Cardiac muscle cell (in vitro differentiated cells and primary cell): ENCODE data around the gene CLN6. TPM values are rescaled to one million over a fixed set of nuclear protein-coding genes. Genes with fewer than 3 reads are reported as not detected.
A peak's percentile ranks its signal among the peaks of the same experiment; 100 is the strongest.

Experiments
- DNase-seq, 2 donors: peaks; one replicate each; pipeline versions ENCODE4 v3.0.0 to v3.0.0-alpha.2; 2010 to 2017; ENCODE audit warnings: low read depth in 1 of 2, low spot score in 1 of 2
- H3K27ac ChIP-seq: fragments of 200-600 bp; sonication (generic); 2 replicates; pipeline ENCODE4 v1.5.1; 2016
- H3K27me3 ChIP-seq: fragments of 200-600 bp; sonication (generic); 2 replicates; pipeline ENCODE4 v1.6.0; 2016; ENCODE audit warnings: control low read depth
- H3K36me3 ChIP-seq: fragments of 200-600 bp; sonication (generic); 2 replicates; pipeline ENCODE4 v1.5.1; 2016; ENCODE audit warnings: control low read depth
- H3K4me1 ChIP-seq: fragments of 200-600 bp; sonication (generic); 2 replicates; pipeline ENCODE4 v1.8.1; 2017; ENCODE audit warnings: low read depth, mild to moderate bottlenecking, mixed run types
- H3K4me3 ChIP-seq: fragments of 200-600 bp; sonication (generic); 2 replicates; pipeline ENCODE4 v1.5.1; 2016; ENCODE audit warnings: mild to moderate bottlenecking
- H3K9me3 ChIP-seq: fragments of 200-600 bp; sonication (generic); 2 replicates; pipeline ENCODE4 v1.5.1; 2017; ENCODE audit warnings: low read depth, mild to moderate bottlenecking, control low read depth
- CTCF ChIP-seq: IDR thresholded peaks from 2 replicates; pipeline ENCODE4 v1.5.1; 2012; ENCODE audit warnings: low read depth, mild to moderate bottlenecking, low read length
- polyA plus RNA-seq: library from polyadenylated mRNA; unstranded; fragments of >200 nt; fragmentation: Nextera tagmentation; extraction: Ambion mirVana; gene quantifications from 2 replicates; pipeline ENCODE4 v1.2.1, GENCODE V29; 2016
- total RNA-seq: library from RNA; depleted of rRNA; stranded (reverse); fragments of >200 nt; gene quantifications from 2 replicates; pipeline ENCODE4 v1.2.3, GENCODE V29; 2016

CLN6 gene
- total and polyA plus RNA-seq, 2 experiments from 2014 or later: 6.6 to 18.5 TPM

- H3K9me3 ChIP-seq: no peaks in the 10 kb centered on the region
- peaks cover 39% of the 10 kb centered on the region for H3K4me1 ChIP-seq
- peak in 1 of 2 donors; percentile 19 for DNase-seq
- no peak overlapping the region for H3K4me3 ChIP-seq
- H3K36me3 ChIP-seq: peaks cover 9% of the 10 kb centered on the region
- H3K27ac ChIP-seq: peak overlapping the region; percentile 65
- no peak for TF ChIP-seq CTCF
- H3K27me3 ChIP-seq: no peaks in the 10 kb centered on the region
Observed at GRCh38 chr15:68158046-68158628, 71.4 kb downstream of the CLN6 start.

GRCh38 chr15:68157074-68157473 is 72.5 kb downstream of the CLN6 start:
- no peak for DNase-seq
- TF ChIP-seq CTCF: no peak
- Histone ChIP-seq H3K36me3 (peaks cover 9% of the 10 kb centered on the region), H3K27ac (peak overlapping the region; percentile 65), H3K4me1 (peaks cover 39% of the 10 kb centered on the region), H3K4me3 (no peak overlapping the region), H3K9me3 (no peaks in the 10 kb centered on the region), H3K27me3 (no peaks in the 10 kb centered on the region)

Other genes starting within 250 kb of the CLN6 start
- 13.1 and 29.0 TPM in 2 replicates for gene PIAS1, start 175.4 kb downstream of the CLN6 start, total RNA-seq
- 44.3 and 72.9 TPM in 2 replicates for gene PIAS1, start 175.4 kb downstream of the CLN6 start, polyA plus RNA-seq
- gene CALML4, start 24.4 kb downstream of the CLN6 start, total RNA-seq: 1.2 and 4.5 TPM in 2 replicates
- gene CALML4, start 24.4 kb downstream of the CLN6 start, polyA plus RNA-seq: 1.1 and 1.4 TPM in 2 replicates
- gene FEM1B, start 48.0 kb upstream of the CLN6 start, total RNA-seq: 45.2 and 59.7 TPM in 2 replicates
- gene FEM1B, start 48.0 kb upstream of the CLN6 start, polyA plus RNA-seq: 23.0 and 29.0 TPM in 2 replicates
- 0.12 and 1.4 TPM in 2 replicates for gene ITGA11, start 202.4 kb upstream of the CLN6 start, total RNA-seq
- gene ITGA11, start 202.4 kb upstream of the CLN6 start, polyA plus RNA-seq: 0.07 and 1.2 TPM in 2 replicates